GM13976 (cell line): ENCODE data around the gene ARHGAP26.

Source experiments
- DNase-seq: peaks from one replicate; pipeline ENCODE4 v3.0.0; 2012; ENCODE audit warnings: low spot score
- in situ Hi-C: fragments of 300-500 bp; cut with MboI; formaldehyde crosslinking; loops from one replicate; pipeline ENCODE4 v1.12.0; 2022; ENCODE audit warnings: low sequenced_read_pairs, mixed read lengths, inconsistent platforms; ENCODE audit not compliant: unreplicated experiment
- TF ChIP-seq, protein P1 (sequence below): IDR thresholded peaks from 2 replicates; pipeline ENCODE4 v1.5.1; 2012; ENCODE audit warnings: borderline replicate concordance, mild to moderate bottlenecking; ENCODE audit not compliant: insufficient read depth; ENCODE audit errors: extremely low read depth, missing control alignments, control extremely low read depth

The ARHGAP26 gene

DNA sequence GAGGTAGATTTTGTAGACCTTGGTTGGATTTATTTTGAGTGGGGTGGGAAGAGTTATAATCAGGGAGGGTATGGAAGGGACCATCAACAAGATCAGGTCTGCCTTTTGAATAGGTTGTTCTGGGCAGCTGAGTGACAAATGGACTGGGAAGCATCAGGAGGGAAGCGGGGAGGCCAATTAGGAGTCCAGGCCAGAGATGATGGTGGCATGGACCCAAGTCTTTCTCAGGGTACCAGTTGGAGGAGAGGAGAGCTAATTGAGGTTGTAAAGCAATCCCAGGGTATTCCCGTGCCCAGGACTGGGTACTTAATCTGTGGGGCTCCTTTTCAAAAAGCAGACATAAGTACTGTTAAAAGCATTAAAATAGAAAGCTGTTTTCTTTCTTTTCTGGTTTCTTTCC is 88.9 kb downstream of the ARHGAP26 start:
- TF ChIP-seq, protein P1, sequence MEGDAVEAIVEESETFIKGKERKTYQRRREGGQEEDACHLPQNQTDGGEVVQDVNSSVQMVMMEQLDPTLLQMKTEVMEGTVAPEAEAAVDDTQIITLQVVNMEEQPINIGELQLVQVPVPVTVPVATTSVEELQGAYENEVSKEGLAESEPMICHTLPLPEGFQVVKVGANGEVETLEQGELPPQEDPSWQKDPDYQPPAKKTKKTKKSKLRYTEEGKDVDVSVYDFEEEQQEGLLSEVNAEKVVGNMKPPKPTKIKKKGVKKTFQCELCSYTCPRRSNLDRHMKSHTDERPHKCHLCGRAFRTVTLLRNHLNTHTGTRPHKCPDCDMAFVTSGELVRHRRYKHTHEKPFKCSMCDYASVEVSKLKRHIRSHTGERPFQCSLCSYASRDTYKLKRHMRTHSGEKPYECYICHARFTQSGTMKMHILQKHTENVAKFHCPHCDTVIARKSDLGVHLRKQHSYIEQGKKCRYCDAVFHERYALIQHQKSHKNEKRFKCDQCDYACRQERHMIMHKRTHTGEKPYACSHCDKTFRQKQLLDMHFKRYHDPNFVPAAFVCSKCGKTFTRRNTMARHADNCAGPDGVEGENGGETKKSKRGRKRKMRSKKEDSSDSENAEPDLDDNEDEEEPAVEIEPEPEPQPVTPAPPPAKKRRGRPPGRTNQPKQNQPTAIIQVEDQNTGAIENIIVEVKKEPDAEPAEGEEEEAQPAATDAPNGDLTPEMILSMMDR = no peak
- in situ Hi-C loops = no loop called here
- DNase-seq = no peak

DNA sequence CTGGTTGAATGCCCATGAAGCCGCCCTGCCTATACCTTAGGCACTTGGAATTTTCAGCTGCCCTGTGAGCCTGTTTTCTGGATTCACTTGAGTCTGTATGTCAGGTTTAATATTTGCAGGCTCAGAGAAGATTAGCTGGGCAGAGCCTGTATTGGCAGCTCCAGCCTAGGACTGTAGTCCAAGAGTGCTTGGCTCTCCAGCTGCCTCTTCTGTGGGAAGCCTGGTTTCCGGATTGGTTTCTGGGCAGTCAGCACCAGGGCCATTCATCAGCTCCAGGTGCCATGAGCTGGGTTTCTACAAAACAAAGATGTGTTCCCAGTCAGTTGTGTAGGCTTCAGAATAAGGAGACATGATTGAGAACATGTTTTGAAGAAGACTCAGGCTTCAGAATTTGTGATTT is 90.1 kb downstream of the ARHGAP26 start:
- in situ Hi-C loops = no loop called here
- DNase-seq = no peak
- TF ChIP-seq, protein P1 = no peak

DNA sequence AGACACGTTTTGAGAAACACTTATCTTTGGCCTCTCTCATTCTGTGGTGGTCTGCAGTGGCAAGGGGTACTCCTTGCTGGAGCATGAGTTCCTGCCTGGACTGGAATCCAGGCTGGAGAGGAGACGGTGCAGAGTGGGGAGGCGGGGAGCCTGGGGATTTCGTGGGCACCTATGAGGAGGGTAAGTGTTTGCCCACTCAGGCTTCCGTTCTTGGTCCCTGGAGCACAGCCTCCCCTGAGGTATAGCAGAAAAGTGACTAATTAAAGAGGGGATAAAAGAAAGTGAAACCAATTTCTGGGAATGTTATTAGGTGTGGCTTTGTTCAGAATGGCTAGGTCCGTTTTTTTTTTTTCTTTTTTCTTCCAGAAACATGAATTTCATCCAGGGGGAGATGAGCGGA is 90.8 kb downstream of the ARHGAP26 start:
- TF ChIP-seq, protein P1 = no peak
- DNase-seq = no peak
- in situ Hi-C loops = no loop called here

DNA sequence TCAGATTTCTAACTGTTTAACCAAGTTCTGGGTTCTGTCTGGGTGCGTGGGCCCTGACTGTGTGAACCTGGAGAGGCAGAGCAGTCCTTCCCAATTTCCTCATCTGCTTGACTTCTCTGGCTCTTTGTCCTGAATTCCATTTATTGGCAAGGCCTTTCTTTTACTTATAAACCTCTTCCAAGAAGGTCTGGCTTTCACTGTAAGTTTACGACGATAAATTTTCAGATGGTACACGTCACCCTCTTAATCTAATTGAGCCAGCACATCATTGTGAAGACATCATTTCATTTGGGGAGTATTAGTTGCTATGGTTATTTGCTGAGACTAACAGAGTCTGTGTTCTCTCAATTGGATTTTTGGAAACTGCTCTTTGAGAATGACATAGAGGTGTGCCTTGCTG is 92.4 kb downstream of the ARHGAP26 start:
- TF ChIP-seq, protein P1 = no peak
- in situ Hi-C loops = no loop called here
- no peak for DNase-seq

DNA sequence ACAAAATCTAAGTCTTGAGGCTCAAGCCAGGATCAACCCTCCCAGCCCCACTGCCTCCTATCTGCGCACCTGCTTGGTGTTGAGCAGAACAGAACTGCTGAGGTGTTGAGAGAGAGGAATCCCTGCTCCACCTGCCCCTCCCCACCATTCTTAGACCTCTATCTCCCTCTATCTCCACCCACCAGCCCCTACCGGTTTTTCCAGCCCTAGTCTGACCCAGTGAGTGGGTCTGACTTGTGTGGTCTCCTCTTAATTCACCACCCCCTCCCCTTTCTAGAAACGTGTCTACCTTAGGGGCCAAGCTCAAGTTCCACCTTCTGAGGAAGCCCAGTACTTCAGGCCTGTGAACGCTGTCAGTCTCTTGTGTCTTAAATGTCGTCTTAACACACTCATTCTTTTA is 93.7 kb downstream of the ARHGAP26 start:
- in situ Hi-C loops = no loop called here
- no peak for DNase-seq
- TF ChIP-seq, protein P1 = no peak

DNA sequence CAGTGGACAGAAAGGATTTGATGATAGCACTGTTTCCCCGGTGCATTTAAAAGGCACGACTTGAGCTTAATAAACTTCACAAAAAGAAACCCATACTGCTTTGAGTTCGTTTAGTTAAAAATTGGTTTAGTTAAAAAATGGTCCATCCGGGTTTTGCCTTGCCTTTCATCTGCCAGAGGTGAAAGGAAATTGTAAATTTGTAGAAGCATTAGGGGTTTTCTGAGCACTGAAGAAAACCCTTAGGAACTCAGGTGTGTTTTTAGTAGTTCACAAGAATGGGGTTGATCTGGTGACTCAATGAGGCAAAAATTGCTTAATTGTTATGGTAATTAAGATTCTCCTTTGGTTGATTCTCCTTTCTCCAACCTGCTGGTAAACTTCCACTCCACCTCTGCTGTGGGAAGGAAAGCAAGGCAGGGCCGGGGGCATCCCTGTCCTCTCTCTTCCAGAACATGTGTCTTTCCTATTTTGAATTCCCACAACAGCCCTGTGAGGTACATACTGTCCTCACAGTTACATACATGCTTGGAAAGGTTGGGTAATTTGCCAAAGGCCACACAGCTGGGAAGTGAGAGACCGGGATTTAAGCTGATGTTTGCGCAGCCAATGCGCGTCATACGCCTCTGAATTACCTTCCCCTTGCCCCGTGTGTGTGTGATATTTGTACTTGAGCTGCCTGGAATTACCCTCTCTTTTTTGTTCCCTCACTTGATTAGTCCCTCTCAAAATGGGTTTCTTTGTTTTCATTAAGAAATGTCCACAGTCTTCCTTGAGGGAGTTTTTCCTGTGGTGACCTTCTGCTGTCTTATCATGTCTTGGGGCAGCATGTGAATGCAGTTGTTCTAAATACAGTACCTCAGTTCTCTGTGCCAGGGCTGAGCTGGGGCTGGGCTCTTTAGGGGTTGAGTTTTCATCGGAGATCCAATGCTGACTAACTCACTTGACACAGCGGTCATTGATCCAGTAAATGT is 94.4 kb downstream of the ARHGAP26 start:
- TF ChIP-seq, protein P1 = no peak
- no peak for DNase-seq
- in situ Hi-C loops = no loop called here

DNA sequence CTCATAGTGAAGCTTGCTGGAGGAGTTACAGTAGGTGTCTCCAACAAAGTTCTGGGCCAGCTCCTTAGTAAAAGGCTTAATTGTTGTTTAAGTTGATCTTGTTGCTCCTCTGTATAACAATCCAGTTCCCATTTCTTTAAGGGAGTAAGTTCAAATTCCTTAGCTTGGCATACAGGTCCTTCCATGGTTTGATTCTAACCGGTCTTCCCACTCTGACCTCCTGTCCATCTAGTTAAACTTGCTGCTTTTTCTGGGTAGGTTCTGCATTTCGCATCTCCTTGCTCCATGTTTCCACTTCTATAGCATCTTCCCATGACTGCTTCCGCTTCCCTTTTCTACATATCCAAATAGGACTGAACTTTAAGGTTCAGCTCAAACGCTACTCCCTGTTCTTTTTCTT is 95.5 kb downstream of the ARHGAP26 start:
- DNase-seq = no peak
- in situ Hi-C loops = no loop called here
- TF ChIP-seq, protein P1 = no peak
